ENCODE data around the gene DAB1. TPM values are rescaled to one million over a fixed set of nuclear protein-coding genes. Genes with fewer than 3 reads are reported as not detected.

Gene DAB1
- total RNA-seq, 1 donor from 2014 or later = 14.0 TPM

DNA sequence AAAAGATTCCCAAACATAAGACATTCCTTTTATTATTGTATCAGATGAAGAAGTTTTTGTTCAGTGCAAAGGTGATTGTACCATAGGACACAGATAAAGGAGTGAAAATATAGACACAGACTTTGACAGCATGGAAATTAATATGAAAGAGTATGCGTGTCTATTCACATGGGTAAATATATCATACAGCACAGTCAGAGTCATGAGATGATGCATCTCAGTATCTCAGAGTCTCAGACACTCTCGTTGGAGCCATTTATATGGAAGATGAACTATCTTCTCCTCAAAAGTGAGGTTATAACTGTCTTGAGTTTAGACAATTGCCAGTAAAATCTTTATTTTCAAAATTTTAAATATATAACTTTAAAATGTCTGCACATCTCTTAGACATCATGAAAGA is 299.7 kb downstream of the DAB1 start:
- Mint-ChIP-seq H3K27me3 (ENCODE audit: low read depth) (no peaks in the 10 kb centered on the region), H3K36me3 (ENCODE audit: low read depth) (no peaks in the 10 kb centered on the region), H3K4me1 (peaks cover 16% of the 10 kb centered on the region), H3K4me3 (no peak overlapping the region), H3K27ac (ENCODE audit: unreplicated experiment) (no peak overlapping the region), H3K9me3 (no peaks in the 10 kb centered on the region)
- TF ChIP-seq, protein P1, sequence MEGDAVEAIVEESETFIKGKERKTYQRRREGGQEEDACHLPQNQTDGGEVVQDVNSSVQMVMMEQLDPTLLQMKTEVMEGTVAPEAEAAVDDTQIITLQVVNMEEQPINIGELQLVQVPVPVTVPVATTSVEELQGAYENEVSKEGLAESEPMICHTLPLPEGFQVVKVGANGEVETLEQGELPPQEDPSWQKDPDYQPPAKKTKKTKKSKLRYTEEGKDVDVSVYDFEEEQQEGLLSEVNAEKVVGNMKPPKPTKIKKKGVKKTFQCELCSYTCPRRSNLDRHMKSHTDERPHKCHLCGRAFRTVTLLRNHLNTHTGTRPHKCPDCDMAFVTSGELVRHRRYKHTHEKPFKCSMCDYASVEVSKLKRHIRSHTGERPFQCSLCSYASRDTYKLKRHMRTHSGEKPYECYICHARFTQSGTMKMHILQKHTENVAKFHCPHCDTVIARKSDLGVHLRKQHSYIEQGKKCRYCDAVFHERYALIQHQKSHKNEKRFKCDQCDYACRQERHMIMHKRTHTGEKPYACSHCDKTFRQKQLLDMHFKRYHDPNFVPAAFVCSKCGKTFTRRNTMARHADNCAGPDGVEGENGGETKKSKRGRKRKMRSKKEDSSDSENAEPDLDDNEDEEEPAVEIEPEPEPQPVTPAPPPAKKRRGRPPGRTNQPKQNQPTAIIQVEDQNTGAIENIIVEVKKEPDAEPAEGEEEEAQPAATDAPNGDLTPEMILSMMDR (conservative IDR thresholded peaks at IDR 0.05) = no peak
- no peak for DNase-seq (ENCODE audit: low read depth, low spot score)

DNA sequence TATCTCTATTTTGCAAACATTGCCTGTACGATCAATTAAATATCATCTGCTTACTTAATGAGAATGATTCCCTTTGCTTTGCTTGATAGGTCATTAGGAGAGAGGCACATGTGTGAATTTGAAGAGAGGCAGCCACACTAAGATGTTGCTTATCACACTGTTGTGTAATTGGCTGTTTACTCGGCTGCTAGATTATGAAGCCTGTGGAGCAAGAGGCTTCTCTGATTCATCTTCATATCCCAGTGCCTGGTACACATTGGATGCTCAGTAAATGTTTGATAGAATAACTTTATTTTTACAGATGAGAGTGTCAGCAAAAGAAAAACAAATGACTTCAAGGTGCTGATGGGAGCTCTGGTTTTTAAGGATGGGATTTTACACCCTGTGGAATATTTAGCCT is 301.8 kb downstream of the DAB1 start:
- TF ChIP-seq, protein P1 (conservative IDR thresholded peaks at IDR 0.05) = no peak
- H3K4me3 Mint-ChIP-seq = no peak overlapping the region
- no peak for DNase-seq (ENCODE audit: low read depth, low spot score)

DNA sequence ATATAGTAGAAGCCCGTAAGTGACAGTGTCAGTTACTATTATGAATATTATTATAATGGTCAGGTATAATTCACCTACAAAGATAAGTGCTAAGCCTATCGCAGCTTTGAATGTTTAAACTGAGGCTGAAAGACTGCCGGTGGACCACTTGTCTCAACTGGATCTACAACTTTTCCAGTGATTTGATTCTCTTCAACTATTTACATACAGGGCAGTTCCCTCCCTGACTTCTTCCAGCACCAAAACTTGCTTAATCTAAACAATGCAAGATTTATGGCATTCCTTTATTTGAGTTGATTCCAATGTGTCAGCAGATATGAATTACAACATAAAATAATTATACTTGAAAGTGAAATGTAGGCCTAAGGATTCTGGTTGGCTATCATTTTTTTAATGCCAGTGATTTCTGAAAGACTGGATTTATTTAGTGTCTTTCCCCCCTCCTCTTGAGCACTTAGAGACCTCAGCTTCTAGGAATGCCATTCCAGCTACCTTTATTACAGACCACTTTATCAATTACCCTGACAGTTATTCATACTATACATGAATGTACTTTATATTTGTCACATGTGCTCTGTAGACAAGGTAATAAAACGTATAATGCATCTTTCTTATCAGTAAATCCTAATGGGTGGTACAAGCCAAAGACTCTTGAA is 304.8 kb downstream of the DAB1 start:
- Mint-ChIP-seq H3K4me3 (no peak overlapping the region), H3K4me1 (peaks cover 3% of the 10 kb centered on the region), H3K9me3 (no peaks in the 10 kb centered on the region), H3K27ac (ENCODE audit: unreplicated experiment) (no peak overlapping the region), H3K36me3 (ENCODE audit: low read depth) (no peaks in the 10 kb centered on the region), H3K27me3 (ENCODE audit: low read depth) (no peaks in the 10 kb centered on the region)
- TF ChIP-seq, protein P1 (conservative IDR thresholded peaks at IDR 0.05) = no peak
- no peak for DNase-seq (ENCODE audit: low read depth, low spot score)

More for the DNA sequence above, 301.8 kb downstream of the DAB1 start:
- no peaks in the 10 kb centered on the region for H3K27me3 Mint-ChIP-seq (ENCODE audit: low read depth)
- peaks cover 16% of the 10 kb centered on the region for H3K4me1 Mint-ChIP-seq
- no peak overlapping the region for H3K27ac Mint-ChIP-seq (ENCODE audit: unreplicated experiment)
- H3K9me3 Mint-ChIP-seq = no peaks in the 10 kb centered on the region
- no peaks in the 10 kb centered on the region for H3K36me3 Mint-ChIP-seq (ENCODE audit: low read depth)

DNA sequence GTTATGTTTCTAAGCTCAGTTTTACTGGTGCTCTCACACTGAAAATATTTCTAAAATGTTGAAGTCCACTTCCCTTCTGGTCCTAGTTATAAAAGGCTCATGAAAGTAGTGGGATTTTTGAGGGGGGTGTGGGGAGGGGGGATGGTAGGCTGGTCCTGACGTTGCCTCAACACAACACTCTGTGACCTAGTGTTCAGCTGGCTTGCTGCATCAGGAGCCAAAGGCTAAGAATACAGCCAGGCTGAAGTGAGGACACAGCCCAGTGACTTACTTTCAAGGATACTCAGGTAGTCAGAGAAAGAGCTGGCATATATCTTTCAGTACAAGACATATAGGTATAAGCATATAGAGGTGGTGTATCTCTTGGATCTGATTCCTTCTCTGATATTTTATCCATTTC is 306.1 kb downstream of the DAB1 start:
- Mint-ChIP-seq H3K27ac (ENCODE audit: unreplicated experiment) (no peak overlapping the region), H3K27me3 (ENCODE audit: low read depth) (no peaks in the 10 kb centered on the region), H3K4me1 (peaks cover 1% of the 10 kb centered on the region), H3K9me3 (no peaks in the 10 kb centered on the region), H3K36me3 (ENCODE audit: low read depth) (no peaks in the 10 kb centered on the region), H3K4me3 (no peak overlapping the region)
- no peak for DNase-seq (ENCODE audit: low read depth, low spot score)
- TF ChIP-seq, protein P1 (conservative IDR thresholded peaks at IDR 0.05) = no peak

DNA sequence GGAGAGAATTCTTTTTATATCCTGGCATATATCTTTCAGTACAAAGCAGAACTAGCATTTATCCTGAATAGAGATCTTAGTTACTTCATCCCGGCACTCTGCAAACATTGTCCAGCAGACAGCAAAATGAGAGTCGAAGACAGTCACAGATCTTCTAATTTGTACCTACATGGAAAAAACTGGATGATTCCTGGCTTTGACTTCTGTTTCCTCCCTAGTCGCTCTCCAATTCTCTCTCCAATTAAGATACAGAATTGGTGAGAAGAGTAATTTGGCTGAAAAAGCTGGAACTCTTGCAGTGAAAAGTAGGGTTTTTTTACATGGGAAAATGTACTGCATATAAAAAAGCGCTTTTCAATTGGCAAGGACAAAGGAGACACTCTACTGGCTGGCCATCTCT is 307.0 kb downstream of the DAB1 start:
- no peak overlapping the region for H3K27ac Mint-ChIP-seq (ENCODE audit: unreplicated experiment)
- H3K4me1 Mint-ChIP-seq = peaks cover 9% of the 10 kb centered on the region
- H3K36me3 Mint-ChIP-seq (ENCODE audit: low read depth) = no peaks in the 10 kb centered on the region
- TF ChIP-seq, protein P1 (conservative IDR thresholded peaks at IDR 0.05) = no peak
- DNase-seq (ENCODE audit: low read depth, low spot score) = no peak
- no peaks in the 10 kb centered on the region for H3K9me3 Mint-ChIP-seq
- H3K4me3 Mint-ChIP-seq = no peak overlapping the region
- no peaks in the 10 kb centered on the region for H3K27me3 Mint-ChIP-seq (ENCODE audit: low read depth)
